DMS114 treated with DMSO at 0.1 percent for 48 hours (cell line): ENCODE measurements around the gene CCDC33.

Source experiments
- DNase-seq: peaks from one replicate; lab custom pipeline; 2025; ENCODE audit not compliant: unreplicated experiment; lab: John Stamatoyannopoulos, UW

Gene CCDC33

DNA sequence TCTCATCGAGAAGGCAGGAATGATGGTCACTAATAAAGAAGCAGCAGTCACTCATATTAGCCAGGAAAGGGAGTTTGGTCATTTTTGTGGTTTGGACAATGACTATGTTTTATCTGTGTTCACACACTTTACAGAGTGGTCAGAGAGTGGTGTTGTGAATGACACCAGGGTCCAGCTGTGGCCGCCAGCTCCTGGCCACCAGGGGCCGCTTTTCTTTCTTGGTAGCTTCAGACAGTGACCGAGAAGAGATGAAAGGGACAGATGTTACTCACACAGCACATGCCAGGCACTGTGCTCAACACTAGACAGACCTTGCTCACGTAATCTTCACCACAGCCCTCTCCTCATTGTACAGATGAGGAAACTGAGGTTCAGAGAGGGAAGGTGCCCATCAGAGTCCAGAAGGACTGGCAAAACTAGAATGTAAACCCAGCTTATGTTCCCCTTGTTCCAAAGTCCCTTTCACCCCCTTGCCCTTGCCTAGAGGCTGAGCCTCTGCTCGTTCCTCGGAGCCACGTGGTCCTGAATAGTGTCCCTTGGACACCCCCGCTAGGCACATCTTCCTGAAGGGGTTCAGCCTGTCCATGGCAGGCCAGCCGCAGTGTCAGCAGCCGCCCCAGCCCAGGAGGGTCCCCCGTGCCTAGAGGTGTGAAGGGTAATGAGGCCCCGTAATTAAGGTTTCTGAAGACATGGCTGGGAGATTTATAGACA is 75.8 kb downstream of the CCDC33 start:
- peak; percentile 14 for DNase-seq

- DNase-seq, result no peak
Observed at GRCh38 chr15:74312445-74313007, 76.4 kb downstream of the CCDC33 start.

DNA sequence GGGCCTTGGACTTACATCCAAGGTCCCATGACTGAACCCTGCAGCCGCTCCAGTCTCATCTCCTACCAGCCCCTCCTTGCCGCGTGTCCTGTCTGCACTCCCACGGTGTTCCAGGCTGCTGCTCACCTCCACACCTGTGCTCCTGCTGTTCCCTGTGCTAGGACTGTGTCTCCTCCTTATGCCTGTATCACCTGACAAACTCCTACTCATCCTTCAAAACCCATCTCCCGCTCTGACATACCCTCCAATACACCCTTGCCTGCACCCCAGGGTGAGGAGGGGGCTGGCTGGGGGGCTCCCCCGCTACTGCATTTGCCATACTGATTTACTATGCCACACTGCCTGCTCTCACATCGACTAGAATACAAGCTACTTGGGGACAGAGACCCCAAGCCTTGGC is 77.8 kb downstream of the CCDC33 start:
- DNase-seq, result no peak

DNA sequence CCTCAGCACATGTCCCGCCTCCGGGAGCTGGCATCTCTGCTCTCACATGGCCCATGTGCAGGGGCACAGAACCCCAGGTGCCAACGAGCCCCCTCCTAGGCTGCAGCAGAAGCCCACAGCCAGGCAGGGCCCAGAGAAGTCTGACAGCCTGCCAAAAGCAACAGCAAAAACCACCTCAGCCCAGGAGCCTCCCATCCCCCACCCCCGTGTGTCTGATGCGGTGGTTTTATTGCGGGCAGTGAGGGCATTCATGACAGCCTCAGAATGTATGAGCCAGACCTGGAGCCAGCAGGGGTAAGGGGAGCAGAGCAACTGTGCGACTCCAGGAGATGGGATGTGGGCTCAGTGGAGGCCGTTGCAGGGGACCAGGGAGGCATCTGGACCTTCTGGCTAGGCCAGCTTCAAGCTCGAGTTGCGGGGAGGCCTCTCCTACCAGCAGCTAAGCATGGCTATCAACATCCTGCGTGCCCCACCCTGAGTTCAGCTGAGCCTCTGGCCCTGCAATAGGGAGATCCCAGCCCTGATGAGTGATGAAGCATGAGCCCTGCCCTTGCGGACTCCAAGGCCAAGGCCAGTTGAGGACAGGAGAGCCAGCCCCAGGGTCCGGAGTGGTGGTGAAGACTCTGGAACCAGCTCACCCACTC is 78.8 kb downstream of the CCDC33 start:
- no peak for DNase-seq

- no peak for DNase-seq
Observed at GRCh38 chr15:74315626-74316025, 79.5 kb downstream of the CCDC33 start.

- no peak for DNase-seq
Observed at GRCh38 chr15:74316141-74316540, 80.0 kb downstream of the CCDC33 start.

DNA sequence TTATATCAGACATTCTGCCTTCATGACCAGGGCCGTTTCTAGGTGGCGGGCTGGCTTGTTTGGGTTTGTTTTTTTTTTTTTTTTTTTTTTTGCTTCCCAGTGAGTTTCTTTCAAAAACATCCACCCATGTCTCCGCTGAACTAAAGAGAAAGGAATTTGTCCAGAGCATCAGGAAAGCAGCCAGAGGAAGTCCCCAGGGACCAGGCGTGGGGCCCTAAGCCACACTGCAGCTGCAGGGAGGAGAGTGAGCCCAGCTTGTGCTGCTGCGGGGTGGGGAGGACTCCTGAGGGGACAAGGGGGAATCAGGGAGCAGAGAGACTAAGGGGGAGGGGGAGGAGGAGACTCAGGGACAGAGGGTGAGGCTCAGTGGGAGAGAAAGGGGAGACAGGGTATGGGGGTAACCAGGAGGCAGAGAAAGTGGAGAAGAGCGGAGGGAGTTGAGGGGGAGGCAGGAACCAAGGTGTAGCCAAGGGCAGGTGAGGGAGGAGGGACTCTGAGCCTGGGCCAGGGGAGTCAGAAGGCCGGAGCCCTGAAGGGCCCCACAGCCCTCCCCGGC is 81.8 kb downstream of the CCDC33 start:
- no peak for DNase-seq

DNA sequence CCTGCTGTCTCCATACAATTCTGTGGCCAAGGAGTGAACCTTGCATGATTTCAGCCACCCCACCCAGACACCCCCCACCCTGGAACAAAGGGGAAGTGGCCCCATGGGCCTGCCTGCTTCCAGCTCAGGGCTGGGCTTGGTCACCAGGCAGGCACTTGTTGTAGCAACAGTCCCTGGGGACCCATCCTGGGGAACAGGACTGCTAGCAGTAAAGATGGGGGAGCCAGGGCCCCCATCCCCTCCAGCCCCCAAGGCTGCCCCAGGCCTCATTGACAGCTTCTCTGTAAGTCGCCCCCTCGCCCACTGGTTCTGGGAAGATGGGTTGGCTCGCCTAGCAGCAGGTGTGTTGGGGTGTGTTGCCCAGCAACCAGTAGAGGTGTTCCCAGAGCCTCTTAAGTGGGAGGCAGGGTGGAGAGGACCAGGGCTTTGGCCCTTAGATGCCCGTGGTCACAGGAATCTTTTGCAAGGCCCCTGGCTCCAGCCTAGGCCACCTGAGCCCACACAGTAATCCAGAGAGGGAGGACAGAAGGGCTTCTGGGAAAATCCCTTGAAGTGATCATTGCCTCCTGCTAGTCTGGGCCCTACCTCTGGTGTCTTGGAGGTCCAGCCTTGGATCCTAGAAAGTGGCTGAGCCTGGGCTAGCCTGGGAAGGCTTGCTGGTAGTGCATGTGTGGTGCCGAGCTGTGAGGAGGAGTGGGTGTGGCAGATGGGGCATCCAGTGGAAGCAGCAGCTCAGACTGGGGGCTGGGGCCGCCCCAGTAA is 82.4 kb downstream of the CCDC33 start:
- DNase-seq, result no peak

DNA sequence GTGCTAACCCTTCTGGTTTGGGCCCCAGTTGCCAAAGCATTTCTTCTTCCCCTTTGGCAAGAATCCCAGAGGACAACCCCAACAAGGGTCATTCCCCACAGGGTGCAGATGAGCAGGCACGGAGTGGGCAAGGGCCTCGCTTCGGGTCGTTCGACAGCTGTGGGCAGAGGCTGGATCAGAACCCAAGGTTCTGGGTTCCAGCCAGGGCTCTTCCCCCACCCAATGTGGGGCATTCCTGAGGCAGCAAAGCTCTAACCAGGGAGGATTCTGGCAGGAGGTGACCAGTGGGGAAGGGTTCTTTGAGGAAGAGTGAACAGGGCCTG is 83.0 kb downstream of the CCDC33 start:
- DNase-seq, result no peak

DNA sequence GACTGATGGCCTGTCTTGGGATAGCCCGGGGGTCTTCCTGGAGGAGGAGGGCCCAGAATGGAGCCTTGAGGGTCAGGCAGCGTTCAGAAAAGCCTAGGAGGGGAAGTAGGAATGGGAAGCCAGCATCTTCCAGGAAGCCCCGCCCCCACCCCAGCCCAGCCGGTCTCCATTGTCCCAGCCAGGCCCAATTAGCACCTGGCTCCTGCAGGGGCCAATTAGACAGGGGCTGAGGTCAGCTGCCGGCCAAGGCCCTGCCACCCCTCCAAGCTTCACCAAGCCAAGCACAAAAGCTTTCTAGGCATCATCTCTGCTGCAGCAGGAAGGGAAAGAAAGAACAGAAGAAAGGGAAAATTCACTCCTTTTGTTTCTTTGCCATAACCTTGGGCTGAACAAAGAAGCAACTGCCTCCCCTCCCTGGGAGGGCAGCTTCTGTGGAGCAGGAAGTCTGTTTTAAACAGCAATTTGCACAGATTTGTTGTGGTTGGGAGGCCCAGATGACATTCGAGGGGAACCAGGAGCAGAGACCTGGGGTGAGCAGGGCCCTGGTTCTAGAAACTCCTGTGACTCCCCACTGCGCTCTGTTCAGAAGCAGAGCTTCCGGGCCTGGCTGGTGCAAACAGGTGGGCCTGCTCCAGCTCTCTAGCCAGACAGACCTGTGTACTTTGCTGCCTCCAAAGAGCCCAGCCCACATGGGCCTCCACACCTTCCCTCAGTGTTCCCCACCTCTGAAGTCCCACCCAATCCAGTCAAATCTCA is 83.6 kb downstream of the CCDC33 start:
- DNase-seq, result no peak

DNA sequence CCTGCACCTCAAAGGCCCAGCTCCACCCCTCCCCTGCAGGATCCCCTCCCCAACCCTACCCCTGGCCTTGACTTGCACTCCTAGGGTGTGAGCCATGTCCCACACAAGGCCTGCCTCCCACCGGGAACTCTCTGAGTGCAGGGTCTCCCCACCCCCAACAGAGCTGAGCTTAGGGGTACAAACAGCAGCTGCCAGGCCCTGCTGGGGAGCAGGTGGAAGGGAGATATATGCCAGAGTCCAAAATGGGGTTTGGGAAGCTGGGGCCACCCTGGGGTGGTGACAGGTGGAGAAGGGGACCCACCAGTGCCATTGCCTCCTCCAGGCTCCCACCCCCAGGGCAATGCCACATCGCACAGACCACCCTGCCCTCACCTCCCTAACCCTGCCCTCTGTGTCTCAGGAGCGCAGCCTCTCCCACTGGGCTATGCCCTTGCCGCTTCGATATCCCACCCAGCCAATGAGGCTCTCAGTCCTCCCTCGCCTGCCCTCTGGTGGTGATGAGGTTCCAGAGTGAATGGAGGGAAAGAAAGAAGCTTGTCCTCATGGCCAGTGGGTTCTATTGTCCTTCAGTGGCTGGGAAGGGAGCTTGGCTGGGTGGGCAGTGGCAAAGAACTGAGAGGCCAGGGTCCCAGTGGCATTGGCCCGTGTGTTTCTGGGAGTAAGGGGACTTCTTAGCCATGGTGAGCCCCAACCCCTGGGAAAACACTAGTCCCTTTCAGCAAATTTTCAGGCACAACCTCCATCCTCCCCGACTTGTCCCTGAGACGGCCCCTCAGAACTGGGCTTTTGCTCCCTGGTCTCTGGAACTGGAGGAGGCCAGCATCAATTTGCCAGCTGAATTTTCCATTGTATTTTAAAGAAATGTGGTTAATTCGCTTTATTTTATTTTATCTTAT is 84.5 kb downstream of the CCDC33 start:
- DNase-seq, result peak; percentile 31

DNA sequence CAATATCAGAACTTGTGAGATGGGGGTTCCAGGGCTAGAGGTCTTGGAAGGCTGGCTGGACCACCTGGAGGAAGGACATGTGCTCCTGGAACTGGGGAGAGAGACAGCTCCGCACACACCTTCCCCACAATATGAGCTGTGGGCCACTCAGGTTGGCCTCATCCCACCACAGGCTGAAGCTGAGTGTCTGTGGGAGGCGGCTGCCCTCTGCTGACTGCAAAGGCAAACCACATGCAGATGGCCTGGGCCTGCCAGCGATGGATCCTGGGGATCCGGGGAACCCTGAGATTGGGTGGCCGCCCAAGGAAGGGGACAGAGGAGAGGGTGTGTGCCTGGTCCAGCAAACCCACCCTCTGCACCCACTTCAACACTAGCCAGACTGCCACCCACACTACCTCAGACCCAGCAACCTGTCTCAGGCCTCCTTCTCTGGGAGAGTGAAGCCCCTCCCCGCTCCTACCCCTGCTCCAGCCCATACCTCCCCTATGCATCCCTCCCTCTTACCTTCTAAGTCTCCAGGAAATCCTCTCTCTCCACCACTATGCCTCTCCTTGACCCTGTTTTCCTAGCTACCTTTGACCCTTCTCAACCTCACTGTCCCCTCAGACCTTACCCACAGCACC is 86.5 kb downstream of the CCDC33 start:
- DNase-seq, result peak; percentile 39

DNA sequence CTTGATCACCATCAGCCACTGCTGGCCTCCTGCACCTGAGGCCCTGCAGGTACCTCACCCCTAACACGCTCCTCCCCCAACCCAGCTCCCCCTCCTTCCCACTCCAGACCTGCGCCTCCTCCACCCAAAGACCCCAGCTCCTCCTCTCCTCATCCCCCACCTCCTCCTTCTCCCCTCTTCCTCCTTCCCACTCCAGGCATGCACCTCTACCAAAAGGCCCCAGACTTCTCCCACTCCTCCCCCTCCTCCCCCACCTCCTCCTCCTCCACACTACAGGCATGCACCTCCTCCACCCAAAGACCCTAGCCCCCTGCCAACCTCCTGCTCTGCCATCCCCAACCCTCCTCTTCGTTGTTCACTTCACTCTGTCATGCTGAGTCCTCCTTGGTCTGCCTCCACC is 88.6 kb downstream of the CCDC33 start:
- no peak for DNase-seq

- no peak for DNase-seq
Observed at GRCh38 chr15:74326746-74327145, 90.6 kb downstream of the CCDC33 start.

- DNase-seq, result no peak
Observed at GRCh38 chr15:74327756-74328155, 91.6 kb downstream of the CCDC33 start.

DNA sequence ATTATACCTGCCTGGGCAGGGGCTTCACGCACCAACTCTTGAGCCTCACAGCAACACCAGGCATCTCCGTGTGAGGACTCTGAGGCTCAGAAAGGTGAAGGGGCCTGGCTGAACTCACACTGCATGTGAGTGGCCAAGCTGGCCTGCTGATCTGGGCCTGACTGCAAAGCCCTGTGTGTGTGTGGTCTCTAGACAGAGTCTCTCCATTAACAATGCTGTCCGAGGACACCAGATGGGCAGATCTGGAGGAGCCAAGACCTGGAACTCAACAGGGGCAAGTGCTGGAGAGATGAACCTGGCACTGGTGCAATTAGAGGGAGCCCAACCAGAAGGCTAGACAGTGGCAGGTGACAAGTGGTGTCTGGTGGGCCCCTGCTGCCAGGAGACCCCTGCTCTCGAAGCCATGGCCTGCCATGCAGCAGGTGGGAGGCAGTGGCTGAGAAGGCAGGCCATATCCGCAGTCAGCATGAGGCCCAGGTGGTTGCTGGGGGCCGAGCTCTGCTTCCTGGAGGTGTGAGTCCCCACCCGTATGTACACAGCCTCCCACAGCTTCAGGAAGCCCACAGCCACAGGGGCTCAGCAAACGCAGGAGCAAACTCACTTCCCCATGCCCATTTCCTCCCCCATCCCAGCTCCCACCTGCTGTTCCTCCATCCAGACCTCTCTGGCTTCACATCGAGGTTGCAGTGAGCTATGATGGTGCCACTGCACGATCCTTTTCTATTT is 92.4 kb downstream of the CCDC33 start:
- no peak for DNase-seq

- no peak for DNase-seq
Observed at GRCh38 chr15:74330861-74331408, 94.8 kb downstream of the CCDC33 start.

GRCh38 chr15:74332011-74332410 is 95.9 kb downstream of the CCDC33 start:
- no peak for DNase-seq

DNA sequence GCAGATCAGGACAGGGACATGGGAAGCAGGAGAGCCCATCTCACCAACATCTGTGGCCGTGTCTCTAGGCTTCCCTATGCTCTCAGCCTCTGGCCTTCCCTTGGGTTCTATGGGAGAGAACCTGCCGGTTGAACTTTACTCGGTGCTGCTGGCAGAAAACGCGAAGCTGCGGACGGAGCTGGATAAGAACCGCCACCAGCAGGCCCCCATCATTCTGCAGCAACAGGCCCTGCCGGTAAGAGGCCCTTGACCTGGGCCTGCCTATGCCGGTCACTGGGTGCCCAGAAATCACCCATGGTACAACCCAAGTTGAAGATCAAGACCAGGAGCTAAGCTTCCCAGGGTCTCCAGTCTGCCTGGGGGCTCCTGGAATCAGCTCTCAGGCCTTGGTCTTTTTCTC is 96.5 kb downstream of the CCDC33 start:
- no peak for DNase-seq
